ENCODE measurements around the gene LYST. TPM values are rescaled to one million over a fixed set of nuclear protein-coding genes. Genes with fewer than 3 reads are reported as not detected.

Gene LYST
- total RNA-seq, 1 donor from 2014 or later, result 10.3 TPM

DNA sequence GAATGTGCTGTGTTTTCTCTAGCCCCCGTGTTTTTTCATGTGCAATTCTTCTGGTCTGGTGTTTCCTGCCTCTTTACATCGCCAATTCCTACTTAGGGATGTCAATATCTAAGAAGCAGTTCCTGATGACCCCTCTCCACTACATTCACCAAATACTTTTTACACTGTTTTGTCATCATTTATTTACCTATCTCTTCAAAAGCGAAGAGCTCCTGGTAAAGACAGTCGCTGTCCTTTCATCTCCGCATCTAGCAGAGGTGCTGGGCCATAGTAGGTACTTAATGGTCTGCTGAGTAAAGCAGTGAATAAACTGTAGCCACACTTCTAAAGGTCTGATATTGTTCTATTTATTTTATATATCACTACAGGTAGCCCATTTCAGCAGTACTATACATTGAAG is 43.0 kb downstream of the LYST start:
- no peak overlapping the region for H3K4me3 ChIP-seq
- H3K9me3 ChIP-seq (replicated peaks), result no peaks in the 10 kb centered on the region
- intact Hi-C loops (cut with micrococcal nuclease), result no loop called here
- H3K27ac ChIP-seq (replicated peaks), result no peak overlapping the region
- no peak for DNase-seq
- no peaks in the 10 kb centered on the region for H3K27me3 ChIP-seq (ENCODE audit: low read depth)
- H3K4me1 ChIP-seq, result no peaks in the 10 kb centered on the region
- peaks cover 11% of the 10 kb centered on the region for H3K36me3 ChIP-seq
- TF ChIP-seq, protein P1, sequence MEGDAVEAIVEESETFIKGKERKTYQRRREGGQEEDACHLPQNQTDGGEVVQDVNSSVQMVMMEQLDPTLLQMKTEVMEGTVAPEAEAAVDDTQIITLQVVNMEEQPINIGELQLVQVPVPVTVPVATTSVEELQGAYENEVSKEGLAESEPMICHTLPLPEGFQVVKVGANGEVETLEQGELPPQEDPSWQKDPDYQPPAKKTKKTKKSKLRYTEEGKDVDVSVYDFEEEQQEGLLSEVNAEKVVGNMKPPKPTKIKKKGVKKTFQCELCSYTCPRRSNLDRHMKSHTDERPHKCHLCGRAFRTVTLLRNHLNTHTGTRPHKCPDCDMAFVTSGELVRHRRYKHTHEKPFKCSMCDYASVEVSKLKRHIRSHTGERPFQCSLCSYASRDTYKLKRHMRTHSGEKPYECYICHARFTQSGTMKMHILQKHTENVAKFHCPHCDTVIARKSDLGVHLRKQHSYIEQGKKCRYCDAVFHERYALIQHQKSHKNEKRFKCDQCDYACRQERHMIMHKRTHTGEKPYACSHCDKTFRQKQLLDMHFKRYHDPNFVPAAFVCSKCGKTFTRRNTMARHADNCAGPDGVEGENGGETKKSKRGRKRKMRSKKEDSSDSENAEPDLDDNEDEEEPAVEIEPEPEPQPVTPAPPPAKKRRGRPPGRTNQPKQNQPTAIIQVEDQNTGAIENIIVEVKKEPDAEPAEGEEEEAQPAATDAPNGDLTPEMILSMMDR (IDR thresholded peaks at IDR 0.05; ENCODE audit: borderline replicate concordance), result no peak

DNA sequence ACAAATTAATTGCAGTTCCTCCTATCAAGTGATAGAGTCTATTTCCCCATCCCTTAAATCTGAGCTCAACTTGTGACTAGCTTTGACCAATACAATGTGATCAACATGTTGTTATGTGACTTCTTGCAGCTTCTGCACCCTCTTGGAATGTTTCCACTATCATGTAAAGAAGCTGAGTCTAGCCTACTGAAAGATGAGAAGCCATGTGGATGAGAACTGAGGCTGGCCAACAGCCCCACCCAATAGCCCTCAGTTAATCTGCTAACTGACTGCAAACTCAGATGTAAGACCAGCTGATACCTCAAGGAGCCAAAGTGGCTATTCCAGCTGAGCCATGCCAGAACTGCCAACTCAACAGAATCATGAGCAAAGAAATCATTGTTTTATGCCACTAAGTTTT is 44.0 kb downstream of the LYST start:
- Histone ChIP-seq H3K4me3 (no peak overlapping the region), H3K9me3 (replicated peaks) (no peaks in the 10 kb centered on the region), H3K4me1 (no peaks in the 10 kb centered on the region), H3K27me3 (ENCODE audit: low read depth) (no peaks in the 10 kb centered on the region), H3K27ac (replicated peaks) (no peak overlapping the region), H3K36me3 (peaks cover 6% of the 10 kb centered on the region)
- no peak for DNase-seq
- TF ChIP-seq, protein P1 (IDR thresholded peaks at IDR 0.05; ENCODE audit: borderline replicate concordance), result no peak
- intact Hi-C loops (cut with micrococcal nuclease), result no loop called here

DNA sequence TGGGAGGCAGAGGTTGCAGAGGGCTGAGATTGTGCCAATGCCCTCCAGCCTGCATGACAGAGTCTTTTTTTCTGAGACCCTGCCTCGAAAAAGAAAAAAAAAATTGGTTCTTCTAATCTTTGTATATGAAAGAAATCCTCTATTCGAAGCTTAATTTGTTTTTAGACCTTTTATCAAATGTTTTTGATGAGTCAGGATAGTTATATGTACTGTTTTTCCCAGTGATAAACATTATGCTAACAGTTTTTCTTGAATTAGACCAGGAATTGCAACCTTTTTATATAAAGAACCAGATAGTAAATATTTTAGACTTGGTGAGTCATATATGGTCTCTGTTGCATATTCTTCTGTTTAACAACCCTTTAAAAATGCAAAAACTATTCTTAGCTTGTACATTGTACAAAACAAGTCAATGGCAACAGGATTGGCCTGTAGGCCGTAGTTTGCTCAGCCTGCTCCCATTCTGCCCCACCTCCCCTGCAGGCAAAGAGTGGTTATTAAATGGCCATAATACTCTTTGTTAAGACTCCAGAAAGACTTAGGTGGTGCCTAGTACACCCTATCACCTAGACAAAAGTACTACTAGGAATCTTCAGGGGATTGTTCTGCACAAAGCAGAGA is 45.2 kb downstream of the LYST start:
- Histone ChIP-seq H3K9me3 (replicated peaks) (no peaks in the 10 kb centered on the region), H3K27me3 (ENCODE audit: low read depth) (no peaks in the 10 kb centered on the region), H3K36me3 (peaks cover 5% of the 10 kb centered on the region), H3K4me3 (no peak overlapping the region), H3K4me1 (no peaks in the 10 kb centered on the region), H3K27ac (replicated peaks) (no peak overlapping the region)
- TF ChIP-seq, protein P1 (IDR thresholded peaks at IDR 0.05; ENCODE audit: borderline replicate concordance), result no peak
- intact Hi-C loops (cut with micrococcal nuclease), result no loop called here
- no peak for DNase-seq

DNA sequence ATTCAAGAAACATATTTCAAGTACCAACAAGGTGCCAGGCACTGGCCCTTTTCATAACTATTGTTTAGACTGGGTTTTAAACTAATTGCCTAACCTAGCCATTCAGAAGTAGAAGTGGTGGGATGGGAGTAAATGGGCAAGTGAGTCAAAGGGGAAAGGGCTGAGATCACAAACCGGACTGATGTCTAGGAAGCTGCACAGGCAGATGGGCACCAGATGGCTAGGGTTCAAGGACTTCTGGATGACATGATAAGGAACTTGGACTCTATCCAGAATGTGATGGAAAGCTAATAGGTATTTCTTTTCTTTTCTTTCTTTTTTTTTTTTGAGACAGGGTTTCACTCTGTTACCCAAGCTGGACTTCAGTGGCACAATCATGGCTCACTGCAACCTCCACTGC is 46.6 kb downstream of the LYST start:
- Histone ChIP-seq H3K27ac (replicated peaks) (no peak overlapping the region), H3K4me1 (no peaks in the 10 kb centered on the region), H3K4me3 (no peak overlapping the region), H3K36me3 (no peaks in the 10 kb centered on the region), H3K27me3 (ENCODE audit: low read depth) (no peaks in the 10 kb centered on the region), H3K9me3 (replicated peaks) (no peaks in the 10 kb centered on the region)
- TF ChIP-seq, protein P1 (IDR thresholded peaks at IDR 0.05; ENCODE audit: borderline replicate concordance), result no peak
- no peak for DNase-seq
- intact Hi-C loops (cut with micrococcal nuclease), result no loop called here

DNA sequence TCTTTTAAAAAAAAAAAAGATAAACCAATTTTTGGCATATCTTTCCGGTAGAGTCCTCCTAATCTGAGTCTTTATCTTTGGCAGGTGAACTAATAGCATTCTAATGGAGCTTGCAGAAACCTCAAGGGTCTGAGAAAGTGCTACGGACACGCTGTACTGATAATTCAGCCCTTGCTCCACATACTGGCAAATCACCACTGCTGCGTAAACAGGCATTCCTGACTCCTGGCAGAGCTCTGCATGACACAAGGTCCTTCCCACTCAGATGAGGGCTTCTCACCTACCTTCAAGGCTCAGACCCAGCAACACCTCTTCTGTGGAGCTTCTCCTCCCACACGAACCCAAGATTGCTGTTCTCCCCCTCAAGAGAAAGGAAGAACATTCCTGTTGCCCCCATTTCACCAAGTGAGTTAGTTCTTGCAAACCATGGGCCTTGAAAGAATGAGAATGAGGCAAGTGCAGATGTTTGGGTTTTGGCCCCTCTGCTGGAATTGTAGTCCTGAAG is 48.0 kb downstream of the LYST start:
- no peak overlapping the region for H3K4me3 ChIP-seq
- intact Hi-C loops (cut with micrococcal nuclease), result no loop called here
- H3K27me3 ChIP-seq (ENCODE audit: low read depth), result no peaks in the 10 kb centered on the region
- DNase-seq, result no peak
- no peaks in the 10 kb centered on the region for H3K4me1 ChIP-seq
- H3K9me3 ChIP-seq (replicated peaks), result no peaks in the 10 kb centered on the region
- TF ChIP-seq, protein P1 (IDR thresholded peaks at IDR 0.05; ENCODE audit: borderline replicate concordance), result no peak
- no peak overlapping the region for H3K27ac ChIP-seq (replicated peaks)
- H3K36me3 ChIP-seq, result no peaks in the 10 kb centered on the region

Measured in left ventricle myocardium inferior (tissue), 1 donor.